GM21619 (cell line): Measurements from ENCODE around the gene CLDN8.

Source experiments
- ATAC-seq: cut with Tn5 transposase; IDR thresholded peaks from one replicate; pipeline ENCODE4 v1.9.1; 2021; ENCODE audit not compliant: unreplicated experiment

CLDN8 gene

DNA sequence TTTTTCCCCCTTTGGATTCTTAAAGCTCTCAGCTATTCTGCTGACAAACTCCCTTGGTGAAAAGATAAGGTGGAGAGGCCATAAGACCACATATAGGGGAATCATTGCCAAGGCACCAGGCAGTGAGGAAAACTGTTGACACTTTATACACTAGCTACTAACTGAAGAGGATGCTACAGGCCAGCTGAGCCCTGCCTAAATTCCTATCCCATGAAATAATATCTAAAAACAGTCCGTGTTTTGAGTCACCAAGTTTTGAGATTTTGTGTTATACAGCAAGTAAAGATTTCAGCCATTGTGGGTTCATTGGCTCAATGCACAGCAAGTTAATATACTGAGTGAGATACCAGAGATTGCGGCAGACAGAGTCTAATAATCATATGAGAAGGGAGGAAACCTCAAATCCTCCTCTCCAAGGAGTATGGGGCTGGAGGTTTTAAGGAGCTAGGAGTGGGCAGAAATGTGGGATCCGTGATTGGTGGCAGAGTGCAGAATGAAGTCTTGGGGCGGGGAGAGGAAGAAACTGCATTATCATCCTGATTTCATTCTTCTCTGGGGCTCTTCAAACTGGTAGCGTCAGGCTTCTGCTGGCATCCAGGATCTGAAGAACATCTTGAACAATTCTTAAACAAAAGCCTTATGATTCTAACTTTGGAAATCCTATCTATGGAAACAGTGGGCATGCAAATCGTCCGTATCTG is 9.2 kb downstream of the CLDN8 start:
- ATAC-seq: no peak

DNA sequence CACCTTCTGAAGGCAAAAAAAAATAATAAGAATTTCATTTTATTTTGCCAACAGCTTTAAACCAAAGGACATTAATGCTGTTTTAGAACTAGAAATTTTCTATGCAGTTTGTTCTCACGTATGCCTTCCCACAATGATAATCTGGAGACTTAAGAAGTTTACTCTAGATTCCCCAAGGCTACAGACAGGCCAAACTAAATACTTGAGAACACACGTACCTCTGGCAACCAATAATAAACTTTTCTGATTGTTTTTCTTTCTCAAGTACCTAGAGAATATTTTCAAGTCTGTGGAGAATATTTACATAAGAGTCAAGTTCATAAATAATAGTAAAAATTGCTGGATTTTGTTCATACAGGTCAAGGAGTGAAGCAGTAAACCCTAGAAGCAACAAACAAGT is 15.9 kb downstream of the CLDN8 start:
- ATAC-seq: no peak

DNA sequence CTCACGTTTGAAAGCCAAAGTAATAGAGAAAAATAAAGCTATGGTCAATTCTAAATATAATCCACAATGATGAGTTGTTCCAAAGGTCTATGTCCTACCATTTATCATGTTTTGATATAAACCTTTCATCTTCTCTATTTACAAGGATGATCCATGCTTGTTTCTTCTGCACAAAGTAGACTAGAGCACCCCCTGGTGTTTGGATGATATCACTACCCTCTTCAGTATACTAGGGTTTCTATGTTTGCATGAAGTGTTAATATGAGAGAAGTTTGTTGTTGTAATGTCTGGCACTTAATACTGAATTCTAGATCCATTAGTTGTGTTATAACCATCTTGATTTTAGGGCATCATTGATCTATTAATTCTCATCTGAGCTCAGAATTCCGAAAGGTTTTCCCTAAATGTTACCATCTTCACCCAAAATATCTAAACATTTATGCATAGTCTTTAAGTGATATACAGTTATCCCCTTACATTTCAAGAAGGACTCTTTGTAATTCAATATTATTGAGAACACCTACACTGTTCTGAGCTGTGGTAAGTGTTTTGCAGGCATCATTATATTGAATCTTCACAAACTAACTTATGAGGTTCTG is 21.1 kb downstream of the CLDN8 start:
- ATAC-seq: no peak

- no peak for ATAC-seq
Observed at GRCh38 chr21:30193201-30193600, 22.7 kb downstream of the CLDN8 start.

DNA sequence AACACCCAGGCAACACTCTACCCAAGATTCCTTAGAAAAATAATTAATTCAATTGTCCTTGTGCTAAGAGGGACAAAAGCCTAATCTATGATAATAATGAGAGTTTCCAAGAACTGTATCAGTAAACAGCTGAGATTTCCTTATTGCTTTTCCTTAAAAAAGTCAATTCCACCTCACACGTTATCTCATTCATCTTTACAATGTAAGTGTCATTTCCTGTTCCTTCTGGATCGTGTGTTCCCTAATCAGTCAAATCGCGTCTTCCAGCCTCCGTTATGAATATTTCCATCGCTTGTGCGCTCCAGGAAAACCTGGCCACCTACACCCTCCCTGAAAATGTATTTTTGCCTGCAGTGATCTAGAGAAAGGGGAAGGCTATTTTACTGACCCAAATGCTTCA is 25.3 kb downstream of the CLDN8 start:
- ATAC-seq: no peak

DNA sequence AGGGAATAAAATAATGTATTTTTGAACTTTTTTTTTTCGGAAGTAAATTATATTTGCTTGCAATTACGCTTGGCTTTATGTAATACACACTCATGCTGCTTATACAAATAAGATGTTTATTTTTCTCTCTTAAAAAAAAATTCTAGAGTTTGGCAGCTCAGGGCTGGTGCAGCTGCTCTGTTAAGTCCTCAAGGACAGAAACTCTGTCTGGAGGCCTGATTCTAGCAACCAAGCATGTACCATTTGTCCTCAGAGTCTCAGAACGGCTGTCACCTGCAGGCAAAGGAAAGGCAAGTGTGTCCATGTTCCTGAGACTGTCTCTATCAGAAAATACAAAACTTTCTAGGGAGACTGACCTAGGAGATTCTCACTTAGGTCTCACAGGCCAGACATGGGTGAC is 26.1 kb downstream of the CLDN8 start:
- ATAC-seq: no peak

DNA sequence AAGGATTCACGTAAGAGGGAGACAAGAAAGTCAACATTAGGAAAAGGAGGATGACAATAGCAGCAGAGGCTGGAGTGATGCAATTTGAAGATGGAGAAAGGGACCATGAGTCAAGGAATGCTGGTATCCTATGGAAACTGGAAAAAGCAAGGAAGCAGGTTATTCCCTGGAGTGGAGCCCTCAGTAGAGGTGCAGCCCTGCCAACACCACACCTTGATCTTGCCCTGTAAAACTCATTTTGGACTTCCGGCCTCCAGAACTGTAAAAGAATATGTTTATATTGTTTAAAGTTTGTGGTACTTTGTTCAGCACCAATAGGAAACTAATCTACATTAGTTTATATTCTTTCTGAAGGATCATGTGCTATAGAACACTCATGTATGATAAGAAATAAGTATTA is 29.7 kb downstream of the CLDN8 start:
- ATAC-seq: no peak

GRCh38 chr21:30168086-30168485 is 47.8 kb downstream of the CLDN8 start:
- ATAC-seq: no peak

GRCh38 chr21:30166705-30167104 is 49.2 kb downstream of the CLDN8 start, which contains the start of gene CLDN17:
Gene CLDN17 (minus strand): TSS chr21:30166805. CDS start chr21:30166617, 188 bp downstream.
- ATAC-seq: no peak

DNA sequence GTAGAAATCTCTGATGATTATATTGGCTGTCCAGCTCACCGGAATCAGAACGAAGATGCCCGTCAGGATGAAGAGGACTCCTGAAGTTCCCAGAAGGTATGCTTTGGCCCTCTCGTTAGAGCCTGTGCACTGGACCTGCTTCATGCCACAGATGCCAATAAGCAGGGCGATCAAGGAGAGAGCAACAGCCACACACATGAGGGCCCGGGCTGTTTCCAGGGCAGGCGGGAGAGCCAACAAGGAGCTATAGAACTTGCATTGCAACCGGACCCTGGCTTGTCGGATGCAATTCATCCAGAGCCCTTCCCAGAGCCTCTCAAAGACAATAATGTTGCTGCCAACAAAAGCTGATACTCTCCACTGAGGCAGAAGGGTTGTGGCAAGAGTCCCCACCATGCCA is 49.7 kb downstream of the CLDN8 start:
- no peak for ATAC-seq

GRCh38 chr21:30164796-30165195 is 51.1 kb downstream of the CLDN8 start:
- ATAC-seq: no peak
